Hypothalamus (tissue), 51 donors: ENCODE data around the gene AFAP1L1.
A peak's percentile ranks its signal among the peaks of the same experiment; 100 is the strongest.

Experiments
- DNase-seq, 51 donors: peaks; one replicate each; lab custom pipeline; 2025; lab: John Stamatoyannopoulos, UW

AFAP1L1 gene

GRCh38 chr5:149271716-149272563, at the start of gene AFAP1L1:
AFAP1L1 (plus strand) TSS chr5:149271859; CDS start chr5:149271969, 110 bp downstream.
- peak in 22 of 51 donors; percentile 4 to 59 (median 12) for DNase-seq

GRCh38 chr5:149223081-149223848, 48.4 kb upstream of the AFAP1L1 start:
- DNase-seq = no peak

- no peak for DNase-seq
These were observed 47.4 kb upstream of the AFAP1L1 start for GRCh38 chr5:149224282-149224681.

GRCh38 chr5:149227168-149227826, 44.4 kb upstream of the AFAP1L1 start:
- no peak for DNase-seq

GRCh38 chr5:149228618-149229297, 42.9 kb upstream of the AFAP1L1 start:
- peak in 14 of 51 donors; percentile 5 to 31 (median 12) for DNase-seq

GRCh38 chr5:149229298-149229937, 42.2 kb upstream of the AFAP1L1 start:
- DNase-seq = no peak

GRCh38 chr5:149235841-149236240, 35.8 kb upstream of the AFAP1L1 start:
- DNase-seq = peak in 20 of 51 donors; percentile 3 to 57 (median 22)

- no peak for DNase-seq
These were observed 34.0 kb upstream of the AFAP1L1 start for GRCh38 chr5:149237662-149238061.

- peak in 2 of 51 donors; percentile 2 to 12 for DNase-seq
These were observed 33.1 kb upstream of the AFAP1L1 start for GRCh38 chr5:149238540-149238939.

GRCh38 chr5:149239917-149240316, 31.7 kb upstream of the AFAP1L1 start:
- DNase-seq = no peak

GRCh38 chr5:149240354-149240998, 31.2 kb upstream of the AFAP1L1 start:
- DNase-seq = no peak

GRCh38 chr5:149242339-149242738, 29.3 kb upstream of the AFAP1L1 start:
- no peak for DNase-seq

GRCh38 chr5:149246906-149247305, 24.8 kb upstream of the AFAP1L1 start:
- DNase-seq = no peak

- DNase-seq = no peak
These were observed 23.9 kb upstream of the AFAP1L1 start for GRCh38 chr5:149247726-149248125.

GRCh38 chr5:149251546-149251945, 20.1 kb upstream of the AFAP1L1 start:
- no peak for DNase-seq

- no peak for DNase-seq
These were observed 17.2 kb upstream of the AFAP1L1 start for GRCh38 chr5:149254506-149254905.

- DNase-seq = no peak
These were observed 15.2 kb upstream of the AFAP1L1 start for GRCh38 chr5:149256451-149256850.

GRCh38 chr5:149257131-149257530, 14.5 kb upstream of the AFAP1L1 start:
- DNase-seq = no peak

- no peak for DNase-seq
These were observed 13.6 kb upstream of the AFAP1L1 start for GRCh38 chr5:149257889-149258705.
